Measurements from ENCODE around the gene NCAPG2.

Gene NCAPG2

DNA sequence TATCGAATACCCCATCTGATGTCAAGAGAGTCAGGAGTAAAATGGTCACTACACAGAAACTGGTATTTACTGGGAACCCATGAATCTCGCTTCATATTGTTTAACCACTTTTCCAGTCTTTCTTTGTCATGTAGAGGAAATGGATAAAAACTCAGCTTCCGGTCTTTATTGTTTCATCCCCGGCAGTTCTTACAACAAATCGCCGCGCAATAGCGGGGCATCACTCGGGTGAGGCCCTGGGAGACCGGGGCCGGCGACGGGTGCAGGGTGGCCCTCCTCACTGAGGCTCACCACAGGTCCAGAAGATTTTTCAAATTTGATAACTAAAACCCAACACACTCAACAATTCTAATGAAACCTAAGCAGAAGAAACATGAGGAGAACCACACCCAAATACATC, 81.4 kb downstream of the NCAPG2 start:
- no peak for DNase-seq

DNA sequence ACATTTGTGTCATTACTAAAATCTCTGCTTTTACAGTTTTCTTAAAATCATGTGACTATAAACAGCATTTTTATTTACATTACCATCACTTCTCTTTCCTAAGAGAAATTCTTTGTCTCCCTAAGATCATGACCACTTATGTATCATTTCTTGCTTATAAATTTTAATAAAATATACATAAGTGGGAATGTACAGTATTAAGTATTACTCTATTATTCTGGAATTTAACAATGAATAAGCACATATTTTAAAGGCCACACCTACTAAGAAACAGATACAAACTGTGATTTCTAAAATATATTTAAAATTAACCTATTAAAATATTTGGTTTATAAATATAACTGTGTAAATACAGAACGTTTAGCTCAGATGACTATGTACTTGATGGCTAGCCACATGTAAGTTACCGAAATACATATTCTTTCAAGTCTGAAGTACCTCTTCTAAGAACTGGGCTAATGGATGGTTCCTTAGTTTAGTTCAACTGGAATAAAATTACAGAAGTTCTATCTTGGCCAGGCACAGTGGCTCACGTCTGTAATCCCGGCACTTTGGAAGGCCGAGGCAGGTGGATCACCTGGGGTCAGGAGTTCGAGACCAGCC, 83.7 kb downstream of the NCAPG2 start:
- DNase-seq: no peak

DNA sequence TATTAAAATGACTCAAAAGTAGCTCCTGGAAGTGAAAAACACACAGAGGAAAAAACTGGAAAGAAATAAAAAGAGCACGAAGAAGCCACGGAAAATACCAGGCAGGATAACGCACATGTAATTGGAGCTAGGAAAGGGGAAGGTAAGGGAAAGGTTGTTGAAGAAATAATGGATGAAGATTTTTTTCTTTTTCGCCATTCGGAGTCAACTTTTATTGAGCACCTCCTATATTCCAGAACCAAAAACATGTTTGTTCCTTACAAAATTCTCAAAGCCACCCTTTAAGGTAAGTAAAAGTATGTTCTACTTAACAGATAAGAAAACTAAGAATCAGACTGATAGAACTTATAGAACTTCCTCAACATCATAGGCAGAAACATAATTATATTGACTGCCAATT, 84.2 kb downstream of the NCAPG2 start:
- no peak for DNase-seq

DNA sequence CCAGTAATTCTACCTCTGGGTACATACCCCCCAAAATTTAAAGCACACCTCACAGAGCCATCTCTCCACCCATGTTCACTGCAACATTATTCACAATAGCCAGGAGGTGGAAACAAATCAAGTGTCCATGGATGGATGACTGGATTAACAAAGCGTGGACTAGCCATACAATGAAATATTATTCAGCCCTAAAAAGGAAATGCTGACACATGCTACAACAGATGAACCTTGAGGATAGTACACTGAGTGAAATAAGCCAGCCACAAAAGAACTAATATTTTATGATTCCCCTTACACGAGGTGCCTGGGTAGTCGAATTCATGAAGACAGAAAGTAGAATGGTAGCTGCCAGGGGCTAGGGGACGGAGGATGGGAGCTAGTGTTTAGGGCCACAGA, 85.9 kb downstream of the NCAPG2 start:
- no peak for DNase-seq

DNA sequence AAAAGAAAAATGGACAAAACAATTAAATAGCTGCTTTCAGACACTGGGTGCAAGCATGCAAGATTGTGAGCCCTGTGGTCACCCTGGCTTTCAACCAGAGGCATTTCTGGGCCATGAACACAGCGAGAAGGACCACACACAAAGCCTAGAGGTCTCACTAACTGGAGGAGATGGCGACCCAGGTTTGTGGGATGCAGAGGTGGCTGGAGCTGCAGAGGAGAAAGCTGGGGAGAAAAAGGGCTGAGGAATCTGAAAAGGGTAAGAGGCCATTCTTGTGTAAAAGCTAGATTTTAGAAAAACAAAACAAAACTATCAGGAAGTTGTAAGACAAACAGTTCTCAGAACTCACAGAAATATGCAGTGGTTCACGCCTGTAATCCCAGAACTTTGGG, 86.9 kb downstream of the NCAPG2 start:
- DNase-seq: no peak

DNA sequence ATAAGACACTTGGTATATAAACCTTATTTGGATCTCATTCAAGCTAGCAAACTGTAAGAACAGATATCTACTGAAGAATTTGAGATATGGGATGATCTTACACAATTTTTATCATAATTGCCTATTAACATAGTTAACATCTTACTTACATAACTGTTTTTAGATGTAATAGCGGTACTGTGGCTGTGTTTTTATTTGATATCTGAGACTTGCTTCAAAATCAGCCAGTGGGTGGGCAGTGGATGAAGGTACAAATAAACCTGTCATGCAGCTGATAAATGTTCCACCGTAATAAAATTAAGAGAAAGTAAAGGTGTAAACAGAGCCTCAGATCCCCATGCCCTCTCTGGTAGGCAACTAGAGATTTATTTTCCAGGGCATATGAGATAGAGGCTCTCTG, 88.6 kb downstream of the NCAPG2 start:
- no peak for DNase-seq

DNA sequence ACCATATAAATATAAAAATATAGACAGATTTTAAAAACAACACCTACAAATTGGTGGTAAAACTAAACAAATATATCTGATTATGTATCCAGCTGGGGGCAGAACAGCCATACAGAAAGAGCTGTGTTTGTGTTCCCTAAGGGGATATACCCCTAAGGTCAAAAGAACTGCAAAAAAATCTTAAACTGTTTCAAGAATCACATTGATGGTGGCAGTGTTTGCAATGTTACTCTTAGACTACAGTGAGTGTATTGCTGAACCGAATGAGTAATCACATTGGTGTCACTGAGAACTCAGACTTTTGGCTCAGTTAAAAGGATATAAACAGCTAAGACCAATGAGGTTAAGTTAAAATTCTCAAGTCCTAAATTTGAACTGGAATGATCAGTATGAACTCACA, 89.9 kb downstream of the NCAPG2 start:
- no peak for DNase-seq

DNA sequence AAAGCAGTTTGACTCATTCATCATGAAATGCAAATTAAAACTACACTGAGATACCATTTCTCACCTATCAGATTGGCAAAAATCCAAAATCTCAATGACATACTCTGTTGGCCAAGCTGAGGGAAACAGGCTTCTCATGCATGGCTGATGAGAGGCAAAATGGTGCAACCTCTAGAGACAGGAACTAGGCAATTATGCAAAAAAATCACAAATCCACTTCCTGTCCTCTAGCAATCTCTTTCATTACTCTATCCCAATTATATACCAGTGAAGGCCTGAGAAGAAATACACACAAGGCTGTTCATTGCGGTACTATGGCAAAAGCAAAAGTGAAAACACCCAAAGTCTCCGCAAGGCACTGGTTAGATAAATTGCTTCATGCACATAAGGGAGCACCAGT, 91.1 kb downstream of the NCAPG2 start:
- DNase-seq: no peak

DNA sequence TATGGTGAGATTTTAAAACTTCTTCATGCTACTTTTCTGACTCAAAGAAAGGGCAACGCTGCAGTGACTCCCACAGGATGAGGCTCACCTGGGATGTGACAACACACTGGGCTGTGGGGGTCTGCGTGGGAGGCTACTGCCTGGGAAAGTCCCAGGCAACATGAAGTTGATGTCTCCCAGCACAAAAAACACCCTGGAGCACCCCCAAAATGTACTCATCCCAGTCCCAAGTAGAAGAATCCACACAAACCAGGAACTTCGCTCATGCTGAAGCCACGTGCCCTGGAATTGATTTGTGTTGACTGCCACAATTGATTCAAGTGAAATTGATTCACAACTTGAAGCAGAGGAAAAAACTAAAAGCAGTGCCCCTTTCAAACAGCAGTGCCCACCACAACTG, 92.1 kb downstream of the NCAPG2 start:
- no peak for DNase-seq

DNA sequence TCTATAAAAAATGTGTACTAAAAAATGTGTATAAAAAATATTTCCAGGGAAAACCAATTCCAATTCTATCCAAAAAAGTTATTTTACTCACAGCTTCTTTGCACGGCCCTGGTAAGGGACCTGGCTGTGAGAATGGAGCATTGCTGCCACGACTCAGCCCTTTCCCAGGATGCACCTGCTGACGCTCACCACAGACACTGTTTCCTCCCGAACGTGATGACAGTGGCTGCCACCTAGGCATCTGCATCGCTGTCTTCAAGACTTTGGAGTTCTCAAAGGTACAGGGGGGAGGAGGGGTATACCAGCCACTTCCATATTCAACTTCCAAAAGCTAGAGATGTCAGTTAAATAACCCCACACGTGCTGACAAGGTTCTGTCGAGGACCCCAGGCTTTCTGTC, 93.1 kb downstream of the NCAPG2 start:
- no peak for DNase-seq

DNA sequence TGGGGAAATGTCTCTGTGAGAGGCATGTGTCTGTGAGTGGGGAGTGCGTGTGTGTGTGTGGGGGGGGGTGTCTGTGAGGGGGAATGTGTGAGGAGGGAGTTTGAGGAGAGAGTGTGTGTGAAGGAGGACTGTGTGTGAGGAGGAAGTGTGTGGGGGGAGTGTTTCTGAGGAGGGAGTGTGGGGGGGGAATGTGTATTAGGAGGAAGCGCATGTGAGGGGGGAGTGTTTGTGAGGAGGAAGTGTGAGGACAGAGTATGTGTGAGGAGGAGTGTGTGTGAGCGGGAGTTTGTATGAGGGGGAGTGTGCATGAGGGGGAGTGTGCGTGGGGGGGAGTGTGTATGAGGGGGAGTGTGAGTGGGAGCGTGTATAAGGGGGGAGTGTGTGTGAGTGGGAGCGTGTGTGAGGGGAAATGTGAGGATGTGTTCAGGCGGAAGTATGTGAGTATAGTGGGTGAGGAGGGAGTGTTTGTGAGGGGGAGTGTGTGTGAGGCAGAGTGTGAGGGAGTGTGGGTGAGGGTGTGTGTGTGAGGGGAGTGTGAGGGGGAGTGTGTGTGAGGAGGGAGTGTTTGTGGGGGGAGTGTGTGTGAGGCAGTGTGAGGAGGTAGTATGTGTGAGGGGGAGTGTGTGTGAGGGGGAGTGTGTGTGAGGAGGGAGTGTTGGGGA, 95.2 kb downstream of the NCAPG2 start:
- DNase-seq: no peak

DNA sequence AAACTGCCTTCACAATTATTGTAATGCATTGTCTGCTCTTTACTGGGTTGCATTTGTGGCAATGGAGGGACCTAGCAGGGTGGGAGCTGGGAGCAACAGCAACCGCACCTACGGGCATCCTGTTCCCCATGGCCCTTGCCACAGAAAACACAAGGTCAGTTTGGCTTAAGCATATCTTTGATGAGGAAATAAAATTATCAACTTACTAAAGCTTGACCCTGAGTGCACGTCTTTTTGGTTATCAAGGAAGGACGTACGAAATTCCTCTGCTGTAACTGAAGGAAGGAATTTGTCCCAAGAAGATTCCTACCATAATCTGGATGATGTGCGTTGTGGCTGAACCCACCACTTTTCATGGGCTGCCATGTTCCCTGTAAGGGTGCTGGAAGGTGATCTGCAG, 97.0 kb downstream of the NCAPG2 start:
- DNase-seq: no peak

DNA sequence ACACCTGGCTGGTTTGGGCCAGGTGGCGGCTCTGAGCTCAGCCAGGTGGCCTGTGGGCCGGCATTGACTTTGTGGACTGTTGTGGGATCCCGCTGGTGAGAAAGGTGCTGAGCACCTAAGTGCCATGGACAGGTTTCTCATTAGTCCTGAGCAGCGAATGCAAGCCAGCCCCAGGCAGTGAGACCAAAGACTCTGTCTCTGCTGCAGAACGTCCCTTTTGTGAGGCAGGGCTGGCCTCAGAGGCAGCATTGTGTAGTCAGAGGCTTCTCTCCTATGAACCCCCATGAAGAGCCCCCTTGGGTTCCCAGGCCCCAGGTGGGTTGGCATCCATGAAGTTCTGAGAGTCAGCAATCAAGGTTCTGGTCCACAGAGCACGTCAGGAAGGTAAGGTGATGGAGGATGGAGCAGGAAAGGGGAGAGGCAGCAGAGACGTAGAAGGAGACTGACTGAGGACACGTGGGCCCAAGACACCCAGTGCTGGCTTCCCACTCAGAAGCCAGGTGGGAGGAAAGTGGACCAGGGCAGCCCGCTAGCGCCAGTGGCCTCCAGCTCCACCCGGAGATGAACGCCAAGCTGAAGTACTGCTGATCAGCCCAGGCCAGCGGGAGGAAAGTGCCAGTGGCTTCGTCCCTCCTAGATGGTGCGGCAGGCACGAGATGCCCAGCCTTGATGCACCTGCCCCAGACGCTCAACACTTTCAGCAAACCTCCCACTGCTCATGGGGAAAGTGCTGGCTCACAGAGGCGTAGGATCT, 97.8 kb downstream of the NCAPG2 start:
- DNase-seq: no peak

DNA sequence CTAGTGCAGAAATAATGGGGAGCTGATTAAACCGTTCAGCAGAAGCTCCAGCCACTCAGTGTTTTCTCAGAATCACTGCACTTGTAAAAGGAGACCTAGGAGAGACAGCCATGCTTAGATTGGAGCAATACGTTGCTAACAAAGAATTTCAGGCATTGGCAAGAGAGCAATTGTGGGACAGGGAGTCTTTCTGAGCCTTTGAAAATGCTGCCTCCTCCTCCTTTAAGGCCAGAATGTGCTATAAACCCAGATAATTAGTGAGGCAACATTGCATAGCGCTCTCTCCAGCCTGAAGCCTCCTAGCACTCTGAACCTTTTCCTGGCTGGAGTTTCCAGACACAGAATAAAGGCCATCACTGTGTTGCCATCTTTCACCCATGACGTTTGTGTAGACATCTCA, 98.5 kb downstream of the NCAPG2 start:
- DNase-seq: no peak

DNA sequence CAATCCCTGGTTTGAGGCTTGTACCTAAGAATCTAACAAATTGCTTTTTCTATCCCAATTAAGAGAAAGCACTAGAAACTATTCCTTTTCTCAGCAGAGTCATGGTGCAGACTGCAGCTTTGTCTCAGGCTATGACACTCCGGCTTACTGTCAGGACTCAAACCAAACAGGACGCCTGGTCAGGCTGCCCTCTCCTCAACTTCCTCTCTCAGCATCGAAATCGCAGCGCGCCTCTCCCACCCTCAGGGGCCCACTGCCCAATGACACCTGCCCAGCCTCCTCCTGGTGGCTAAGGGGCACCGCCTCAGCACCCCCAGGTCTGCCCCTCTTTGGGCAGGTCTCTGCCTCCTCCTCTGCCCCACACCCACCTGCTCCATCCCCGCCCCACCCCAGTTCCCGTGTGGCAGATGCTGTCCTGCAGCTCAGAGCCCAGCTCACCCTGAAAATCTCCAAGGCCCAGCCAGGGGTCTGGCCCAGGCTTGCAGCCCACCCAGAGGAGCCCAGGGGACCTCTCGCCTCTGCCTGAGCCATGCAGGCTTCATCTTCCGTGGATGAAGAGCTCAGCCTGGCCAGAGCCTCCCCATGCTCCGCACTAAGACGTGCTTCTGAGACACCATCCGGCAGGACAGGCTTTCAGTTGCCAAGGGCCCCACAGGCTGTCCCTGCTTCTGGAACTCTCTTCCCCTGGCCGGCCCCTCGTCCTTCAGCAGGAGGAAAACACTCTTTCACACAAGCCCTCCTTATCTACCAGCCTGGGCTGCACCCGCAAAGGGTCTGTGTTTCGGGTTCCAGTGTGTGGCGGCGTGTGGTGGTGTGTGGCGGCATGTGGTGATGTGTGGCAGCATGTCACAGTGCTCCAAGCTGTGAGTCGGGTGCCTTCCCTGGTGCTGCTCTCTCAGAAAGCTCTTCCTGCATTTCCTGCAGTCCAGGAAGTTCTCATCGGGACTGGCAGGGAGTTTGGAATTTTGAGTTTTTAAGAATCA, 100.5 kb downstream of the NCAPG2 start:
- DNase-seq: no peak

DNA sequence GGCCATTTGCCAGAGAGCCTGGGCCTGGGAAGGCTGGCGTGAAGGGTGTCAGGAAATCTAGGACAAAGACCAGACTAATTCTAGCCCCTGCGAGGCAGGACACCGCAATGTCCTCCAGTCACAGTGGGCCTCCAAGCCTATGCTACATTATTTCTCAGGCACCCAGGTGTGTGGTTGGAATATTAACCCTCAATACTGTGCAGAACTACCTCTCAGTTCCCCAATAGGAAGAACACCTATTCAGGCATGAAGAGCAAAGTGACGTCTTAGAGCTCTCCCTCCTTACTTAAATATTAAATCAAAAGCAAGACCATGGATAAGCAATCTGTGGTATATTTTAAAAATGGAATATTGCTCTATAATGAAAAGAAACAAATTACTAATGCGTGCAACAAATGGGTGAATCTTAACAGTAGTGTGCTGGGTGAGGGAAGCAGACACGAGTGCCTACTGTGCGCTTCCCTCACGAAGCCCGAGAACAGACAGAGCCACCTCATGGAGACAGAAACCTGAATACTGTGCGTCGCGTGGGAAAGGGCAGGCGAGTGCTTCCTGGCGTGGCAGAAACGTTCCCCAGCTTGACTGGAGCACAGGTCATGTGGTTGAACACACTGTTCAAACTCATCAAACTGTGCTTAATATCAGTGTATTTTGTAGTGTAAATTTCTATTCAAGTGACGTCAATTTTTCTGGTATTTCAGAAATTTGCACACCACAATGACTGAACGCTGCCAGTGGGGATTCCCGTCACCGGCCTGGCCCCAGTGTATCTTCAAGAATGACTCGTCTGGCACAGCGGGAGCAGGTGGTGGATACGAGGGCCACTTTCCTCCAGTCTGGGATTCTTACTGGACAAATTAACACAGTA, 101.5 kb downstream of the NCAPG2 start:
- DNase-seq: no peak

DNA sequence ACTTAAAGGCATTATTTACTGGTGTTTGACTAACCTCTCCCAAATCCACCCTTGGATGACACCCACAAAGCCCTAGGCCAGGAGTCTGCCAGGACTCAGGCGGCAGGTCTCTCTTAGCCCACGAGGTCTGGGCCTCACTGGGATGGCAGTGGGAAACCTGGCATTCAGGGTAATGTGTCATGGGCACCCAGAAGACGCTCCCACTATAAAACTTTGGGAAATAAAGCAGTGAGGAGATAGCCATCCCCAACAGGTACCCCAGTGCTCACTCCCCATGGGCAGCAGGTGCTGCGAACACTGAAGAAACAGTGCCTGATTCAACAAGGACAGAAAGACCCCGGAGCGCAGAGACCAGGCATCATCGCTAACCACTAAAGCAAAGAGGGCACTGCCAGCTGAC, 102.6 kb downstream of the NCAPG2 start:
- DNase-seq: no peak

DNA sequence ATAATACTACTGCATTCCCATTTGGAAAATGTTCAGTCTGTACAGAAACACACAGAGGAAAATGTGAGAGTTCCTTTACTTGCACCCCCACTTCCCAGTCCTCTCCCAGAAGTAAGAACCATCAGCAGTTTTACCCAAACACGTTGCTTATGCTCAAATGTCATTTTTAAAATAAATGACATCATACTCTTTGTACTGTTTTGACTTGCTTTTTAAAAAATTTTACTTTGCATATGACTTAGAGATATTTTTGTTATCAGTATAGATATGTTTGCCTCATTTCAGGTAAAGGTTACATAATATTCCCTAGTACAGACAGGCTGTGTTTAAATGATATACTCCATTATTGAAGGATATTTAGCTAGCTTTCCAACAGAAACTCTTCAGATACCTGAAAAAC, 103.5 kb downstream of the NCAPG2 start:
- no peak for DNase-seq

DNA sequence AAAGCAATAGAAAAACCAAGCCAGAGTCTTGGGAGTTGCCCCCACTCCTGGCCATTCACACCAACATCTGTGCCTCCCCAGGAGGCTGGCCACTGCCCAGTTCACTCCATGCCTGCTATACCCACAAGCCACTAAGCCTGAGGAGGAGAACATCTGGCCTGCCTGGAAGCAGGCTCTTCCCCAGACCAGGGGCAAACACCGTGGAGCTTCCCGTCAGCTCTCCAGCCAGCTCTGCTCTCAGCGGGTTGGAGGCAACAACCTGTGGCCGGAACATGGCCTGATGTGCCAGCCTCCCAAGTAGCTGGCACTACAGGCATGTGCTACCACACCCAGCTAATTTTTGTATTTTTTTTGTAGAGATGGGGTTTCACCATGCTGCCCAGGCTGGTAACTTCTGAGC, 107.9 kb downstream of the NCAPG2 start:
- no peak for DNase-seq

DNA sequence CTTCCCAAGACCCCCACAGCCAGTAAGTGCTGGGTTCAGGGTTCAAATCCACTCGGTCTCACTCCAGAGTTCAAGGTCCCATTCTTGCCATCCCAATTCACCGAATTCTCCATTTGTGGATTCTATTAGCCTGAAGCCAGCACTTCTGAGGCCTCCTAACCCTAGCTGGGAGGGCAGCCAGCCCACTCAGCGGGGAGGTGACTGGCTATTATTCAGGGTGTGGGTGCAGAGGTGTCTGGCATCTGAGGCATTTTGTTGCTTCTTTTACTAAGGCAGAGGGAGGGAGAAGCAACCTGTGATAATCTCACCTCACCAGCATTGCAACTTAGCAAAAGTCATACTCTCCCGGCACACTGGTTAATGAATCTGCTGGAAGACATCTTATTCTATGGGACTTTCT, 108.3 kb downstream of the NCAPG2 start:
- no peak for DNase-seq

DNA sequence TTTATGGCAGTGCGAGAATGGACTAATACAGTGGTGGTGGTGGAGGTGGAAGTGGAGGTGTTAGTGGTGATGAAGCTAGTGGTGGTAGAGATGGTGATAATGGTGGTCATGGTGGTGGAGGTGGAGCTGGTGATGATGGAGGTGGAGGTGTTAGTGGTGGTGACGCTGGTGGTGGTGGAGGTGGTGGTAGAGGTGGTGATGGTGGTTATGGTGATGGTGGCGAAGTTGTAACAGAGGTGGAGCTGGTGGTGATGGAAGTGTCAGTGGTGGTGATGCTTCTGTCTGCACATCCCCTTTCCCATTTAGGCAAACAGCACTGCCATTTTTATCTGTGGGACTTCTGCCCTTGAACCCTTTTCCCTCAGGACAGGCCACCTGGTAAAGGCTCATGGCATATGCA, 109.5 kb downstream of the NCAPG2 start:
- no peak for DNase-seq

DNA sequence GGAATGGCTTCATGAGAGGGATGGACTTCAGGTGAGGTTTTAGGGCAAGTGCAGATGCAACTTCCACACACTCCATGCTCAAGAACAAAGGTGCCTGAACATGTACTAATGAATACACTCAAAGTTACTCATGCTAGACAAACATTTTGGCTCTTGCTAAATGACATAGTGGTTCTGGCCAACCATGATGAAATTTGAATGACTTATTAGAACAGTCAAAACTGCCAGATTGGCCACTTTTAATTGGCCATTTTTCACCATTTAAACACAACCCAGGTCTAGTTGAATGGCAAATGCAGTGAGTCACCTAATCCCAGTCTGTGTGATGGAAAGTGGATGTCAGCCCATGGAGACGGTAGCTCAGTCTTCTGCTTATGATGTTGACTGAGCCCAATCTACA, 112.1 kb downstream of the NCAPG2 start:
- DNase-seq: no peak

Measured in activated naive CD4-positive, alpha-beta T cell (primary cell).